GM12878 (cell line): ENCODE data around the gene ERICH4. TPM values are rescaled to one million over a fixed set of nuclear protein-coding genes. Genes with fewer than 3 reads are reported as not detected.

Experiments used
- ATAC-seq: fragments of 200-7000 bp; cut with Tn5 transposase; 3 replicates; pipeline ENCODE4 v1.9.1; 2020; ENCODE audit warnings: mild to moderate bottlenecking, moderate library complexity
- BruUV-seq: library from RNA; stranded (reverse); fragments of 400-500 nt; replicated peaks from 2 replicates; lab custom pipeline; 2021; lab: Mats Ljungman, UMichigan
- CTCF ChIA-PET: fragments of 300-600 bp; sonication (Branson Sonifier 250); formaldehyde crosslinking; extraction: SDS; loops from one replicate; lab custom pipeline; 2021; ENCODE audit warnings: inconsistent platforms; lab: Yijun Ruan, JAX
- POLR2A ChIA-PET: fragments of 350-600 bp; formaldehyde crosslinking; extraction: SDS; loops from one replicate; lab custom pipeline; 2021; ENCODE audit warnings: inconsistent platforms; lab: Charles Lee
- RAD21 ChIA-PET: fragments of 300-600 bp; sonication (Branson Sonifier 250); formaldehyde crosslinking; loops from one replicate; lab custom pipeline; 2023; ENCODE audit warnings: antibody characterized with exemption; ENCODE audit not compliant: unreplicated experiment; lab: Charles Lee
- SMC1A ChIA-PET: fragments of 300-600 bp; sonication (Branson Sonifier 250); formaldehyde crosslinking; loops from one replicate; lab custom pipeline; 2023; ENCODE audit not compliant: unreplicated experiment, uncharacterized antibody; lab: Charles Lee
- DNase-seq: peaks from one replicate; pipeline ENCODE4 v3.0.0-alpha.2; 2011; ENCODE audit warnings: low read depth, low spot score
- FAIRE-seq: peaks from 3 replicates; lab custom pipeline; 2011; peaks lifted over from hg19 to GRCh38; lab: Jason Lieb, UNC
- H2AFZ ChIP-seq: 2 replicates; pipeline ENCODE4 v1.6.0; 2011; ENCODE audit warnings: low read depth, low read length, control low read depth; ENCODE audit not compliant: control insufficient read depth
- H3K27ac ChIP-seq: 2 replicates; pipeline ENCODE4 v1.5.1; 2011; ENCODE audit warnings: control low read depth; ENCODE audit not compliant: control insufficient read depth, insufficient read depth
- H3K27me3 ChIP-seq, 2 experiments: replicated peaks in 1 of 2; 2 replicates each; pipeline versions ENCODE4 v1.6.0 to v1.6.1; 2011; ENCODE audit warnings: low read length in 1 of 2; ENCODE audit not compliant: control insufficient read depth in 2 of 2, insufficient read depth in 2 of 2
- H3K36me3 ChIP-seq, 2 experiments: 2 replicates each; pipeline ENCODE4 v1.5.1; 2011; ENCODE audit warnings: low read length in 1 of 2; ENCODE audit not compliant: control insufficient read depth in 2 of 2, insufficient read depth in 2 of 2
- H3K4me1 ChIP-seq: 2 replicates; pipeline ENCODE4 v1.6.1; 2011; ENCODE audit warnings: mild to moderate bottlenecking, low read length, moderate library complexity, mixed read lengths; ENCODE audit not compliant: control insufficient read depth, insufficient read depth
- H3K4me2 ChIP-seq: 2 replicates; pipeline ENCODE4 v1.6.0; 2011; ENCODE audit warnings: control low read depth; ENCODE audit not compliant: control insufficient read depth, insufficient read depth
- H3K4me3 ChIP-seq: fragments of 200-600 bp; sonication (generic); 2 replicates; pipeline ENCODE4 v1.5.1; 2016
- H3K79me2 ChIP-seq: 2 replicates; pipeline ENCODE4 v1.6.0; 2011; ENCODE audit warnings: low read length; ENCODE audit not compliant: control insufficient read depth, insufficient read depth
- H3K9ac ChIP-seq: 2 replicates; pipeline ENCODE4 v1.8.0; 2011; ENCODE audit warnings: low read length, control low read depth, mixed read lengths; ENCODE audit not compliant: control insufficient read depth, insufficient read depth
- H3K9me3 ChIP-seq: replicated peaks from 3 replicates; pipeline ENCODE4 v1.5.1; 2011; ENCODE audit warnings: mild to moderate bottlenecking, low read length; ENCODE audit not compliant: control insufficient read depth, insufficient read depth
- H4K20me1 ChIP-seq: 2 replicates; pipeline ENCODE4 v1.6.0; 2011; ENCODE audit not compliant: control insufficient read depth, insufficient read depth
- BMI1 ChIP-seq: fragments of 450-650 bp; IDR thresholded peaks from 2 replicates; pipeline ENCODE4 v1.6.1; 2016; ENCODE audit warnings: mild to moderate bottlenecking, moderate library complexity, borderline replicate concordance
- BRCA1 ChIP-seq: IDR thresholded peaks from 2 replicates; pipeline ENCODE4 v1.6.1; 2011; ENCODE audit warnings: low read depth, low read length, improper control_type of control experiment
- CEBPB ChIP-seq, 2 experiments: fragments of 150-350 bp in 1 of 2; IDR thresholded peaks; 2 replicates each; pipeline ENCODE4 v1.6.1; 2012 to 2014; ENCODE audit warnings: low read depth in 2 of 2, low read length in 2 of 2, borderline replicate concordance in 1 of 2, inconsistent platforms in 1 of 2
- GABPA ChIP-seq: IDR thresholded peaks from 2 replicates; pipeline ENCODE4 v1.6.1; 2014; ENCODE audit warnings: antibody characterized with exemption, low read depth, mild to moderate bottlenecking, inconsistent platforms
- GATAD2B ChIP-seq: fragments of 450-650 bp; conservative IDR thresholded peaks from 2 replicates; pipeline ENCODE4 v1.6.1; 2017; ENCODE audit warnings: low read depth, mild to moderate bottlenecking, moderate library complexity
- HDAC2 ChIP-seq: fragments of 200-600 bp; sonication (generic); IDR thresholded peaks from 2 replicates; pipeline ENCODE4 v1.6.1; 2017
- HDGF ChIP-seq: fragments of 450-650 bp; IDR thresholded peaks from 2 replicates; pipeline ENCODE4 v1.6.1; 2016; ENCODE audit warnings: antibody characterized with exemption
- PAX8 ChIP-seq: fragments of 450-650 bp; IDR thresholded peaks from 2 replicates; pipeline ENCODE4 v1.6.1; 2017; ENCODE audit warnings: mild to moderate bottlenecking, moderate library complexity
- RUNX3 ChIP-seq: IDR thresholded peaks from 2 replicates; pipeline ENCODE4 v1.6.1; 2012; ENCODE audit warnings: low read length, inconsistent platforms
- SPI1 ChIP-seq: IDR thresholded peaks from 2 replicates; pipeline ENCODE4 v1.6.1; 2011; ENCODE audit warnings: low read depth, mild to moderate bottlenecking, low read length, moderate library complexity, borderline replicate concordance; ENCODE audit not compliant: insufficient read depth
- TAF1 ChIP-seq: IDR thresholded peaks from 2 replicates; pipeline ENCODE4 v1.6.1; 2011; ENCODE audit warnings: mild to moderate bottlenecking, low read depth, low read length, borderline replicate concordance
- TCF12 ChIP-seq: IDR thresholded peaks from 2 replicates; pipeline ENCODE4 v1.6.1; 2011; ENCODE audit warnings: low read depth, mild to moderate bottlenecking, low read length
- ZNF622 ChIP-seq: fragments of 450-650 bp; IDR thresholded peaks from 2 replicates; pipeline ENCODE4 v1.6.1; 2017; ENCODE audit warnings: mild to moderate bottlenecking, inconsistent platforms
- ZZZ3 ChIP-seq: IDR thresholded peaks from 2 replicates; pipeline ENCODE4 v1.6.1; 2011; ENCODE audit warnings: low read depth; ENCODE audit not compliant: control insufficient read depth, insufficient read length
- WGBS: methylation state at CpG from one replicate; pipeline ENCODE4 v1.1.6; 2016; ENCODE audit warnings: low lambda C conversion rate; ENCODE audit not compliant: insufficient replicate concordance, insufficient coverage; ENCODE audit errors: missing lambda C conversion rate; 5-methylcytosine and 5-hydroxymethylcytosine counted together
- in situ Hi-C: fragments of 300-500 bp; cut with MboI; formaldehyde crosslinking; loops from 9 replicates; pipeline ENCODE4 v1.14.3; 2018; ENCODE audit warnings: mixed read lengths
- intact Hi-C: fragments of 100-400 bp; cut with micrococcal nuclease; formaldehyde crosslinking; loops from one replicate; pipeline ENCODE4 v1.14.2; 2022; ENCODE audit not compliant: unreplicated experiment
- polyA plus RNA-seq, 11 experiments: library from polyadenylated mRNA; depleted of rRNA in 4 of 11; unstranded in 6 of 11; stranded (reverse) in 5 of 11; fragments of >200 nt; fragmentation: Nextera tagmentation in 4 of 11; fragmentation: Illumina TruSeq in 1 of 11; extraction: Ambion mirVana in 4 of 11; extraction: Trizol in 1 of 11; gene quantifications; 1 replicate in 1 of 11; 2 replicates in 10 of 11; pipeline versions ENCODE4 v1.2.1 to v1.2.3, GENCODE V29; 2011 to 2016; ENCODE audit warnings: inconsistent platforms in 2 of 11, missing spikeins in 2 of 11, low read depth in 1 of 11
- total RNA-seq, 4 experiments: library from RNA; depleted of rRNA in 3 of 4; stranded (reverse); fragments of >200 nt in 3 of 4; fragmentation: Illumina TruSeq in 1 of 4; extraction: Trizol in 1 of 4; gene quantifications; 2 replicates each; pipeline versions ENCODE4 v1.2.1 to v1.2.3, GENCODE V29; 2013 to 2021
- TF ChIP-seq, protein P1 (sequence below): fragments of 450-650 bp; IDR thresholded peaks from 2 replicates; pipeline ENCODE4 v1.6.1; 2014; ENCODE audit warnings: mild to moderate bottlenecking
- TF ChIP-seq, protein P2 (sequence below): fragments of 450-650 bp; IDR thresholded peaks from 2 replicates; pipeline ENCODE4 v1.6.1; 2016; ENCODE audit warnings: mild to moderate bottlenecking
- TF ChIP-seq, protein P3 (sequence below): fragments of 450-650 bp; IDR thresholded peaks from 2 replicates; pipeline ENCODE4 v1.6.1; 2017; ENCODE audit warnings: mild to moderate bottlenecking, moderate library complexity
- TF ChIP-seq, protein P4 (sequence below): IDR thresholded peaks from 2 replicates; pipeline ENCODE4 v1.6.1; 2011; ENCODE audit warnings: low read depth, mild to moderate bottlenecking, low read length, moderate library complexity, borderline replicate concordance; ENCODE audit errors: extremely low read depth

Gene ERICH4
- total and polyA plus RNA-seq, 10 of the 15 experiments (the other 5 are each of a cell fraction or from before 2014, with no cell fraction given) = not detected

DNA sequence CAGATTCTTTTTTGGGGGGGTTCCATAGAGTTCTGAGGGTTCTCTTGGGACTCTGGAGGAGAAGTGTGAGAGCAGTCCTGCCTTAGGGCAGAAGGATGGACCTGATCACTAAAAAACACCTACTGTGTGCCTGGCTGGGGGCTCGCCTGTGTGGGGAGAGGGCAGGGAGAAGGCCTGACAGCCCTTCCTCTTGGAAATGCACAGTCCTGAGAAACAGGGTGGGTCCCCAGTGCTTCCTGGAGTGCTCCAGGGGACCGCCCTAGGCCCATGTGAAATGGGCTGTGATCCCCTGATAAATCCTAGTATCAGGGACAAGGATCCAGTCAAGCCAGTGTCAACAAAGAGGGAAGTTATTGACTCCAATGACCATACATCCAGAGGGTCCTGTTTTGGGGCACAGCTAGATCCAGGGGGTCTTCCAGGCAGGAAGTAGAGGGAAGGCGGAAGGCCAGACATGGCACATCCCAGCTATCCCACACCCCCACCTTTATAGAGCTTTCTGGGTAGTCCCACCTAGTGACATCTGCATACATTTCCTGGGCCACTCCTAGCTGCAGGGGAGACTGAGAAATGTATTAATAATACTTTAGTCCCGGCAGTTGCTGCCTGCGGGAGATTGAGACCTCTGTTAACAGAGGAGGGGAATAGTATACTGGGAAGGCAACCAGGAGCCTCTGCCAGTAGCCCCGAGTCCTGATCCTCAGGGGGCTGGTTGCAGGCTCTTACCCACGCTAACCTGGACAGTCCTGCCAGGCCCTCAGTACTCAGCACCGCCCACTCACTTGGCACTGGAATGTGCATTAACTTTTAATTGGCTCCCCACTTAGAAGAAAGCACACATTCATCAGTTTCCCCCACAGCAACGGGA is 31.6 kb upstream of the ERICH4 start:
- RAD21 ChIA-PET = no interaction called here
- TF ChIP-seq, protein P1, sequence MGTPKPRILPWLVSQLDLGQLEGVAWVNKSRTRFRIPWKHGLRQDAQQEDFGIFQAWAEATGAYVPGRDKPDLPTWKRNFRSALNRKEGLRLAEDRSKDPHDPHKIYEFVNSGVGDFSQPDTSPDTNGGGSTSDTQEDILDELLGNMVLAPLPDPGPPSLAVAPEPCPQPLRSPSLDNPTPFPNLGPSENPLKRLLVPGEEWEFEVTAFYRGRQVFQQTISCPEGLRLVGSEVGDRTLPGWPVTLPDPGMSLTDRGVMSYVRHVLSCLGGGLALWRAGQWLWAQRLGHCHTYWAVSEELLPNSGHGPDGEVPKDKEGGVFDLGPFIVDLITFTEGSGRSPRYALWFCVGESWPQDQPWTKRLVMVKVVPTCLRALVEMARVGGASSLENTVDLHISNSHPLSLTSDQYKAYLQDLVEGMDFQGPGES = no peak
- no peak for TF ChIP-seq ZZZ3
- TF ChIP-seq HDGF = no peak
- no peak for TF ChIP-seq GATAD2B
- TF ChIP-seq TAF1 = no peak
- no peak for TF ChIP-seq BMI1
- no peak for TF ChIP-seq PAX8
- TF ChIP-seq, protein P2, sequence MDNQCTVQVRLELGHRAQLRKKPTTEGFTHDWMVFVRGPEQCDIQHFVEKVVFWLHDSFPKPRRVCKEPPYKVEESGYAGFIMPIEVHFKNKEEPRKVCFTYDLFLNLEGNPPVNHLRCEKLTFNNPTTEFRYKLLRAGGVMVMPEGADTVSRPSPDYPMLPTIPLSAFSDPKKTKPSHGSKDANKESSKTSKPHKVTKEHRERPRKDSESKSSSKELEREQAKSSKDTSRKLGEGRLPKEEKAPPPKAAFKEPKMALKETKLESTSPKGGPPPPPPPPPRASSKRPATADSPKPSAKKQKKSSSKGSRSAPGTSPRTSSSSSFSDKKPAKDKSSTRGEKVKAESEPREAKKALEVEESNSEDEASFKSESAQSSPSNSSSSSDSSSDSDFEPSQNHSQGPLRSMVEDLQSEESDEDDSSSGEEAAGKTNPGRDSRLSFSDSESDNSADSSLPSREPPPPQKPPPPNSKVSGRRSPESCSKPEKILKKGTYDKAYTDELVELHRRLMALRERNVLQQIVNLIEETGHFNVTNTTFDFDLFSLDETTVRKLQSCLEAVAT = no peak
- TF ChIP-seq TCF12 = no peak
- TF ChIP-seq, protein P3, sequence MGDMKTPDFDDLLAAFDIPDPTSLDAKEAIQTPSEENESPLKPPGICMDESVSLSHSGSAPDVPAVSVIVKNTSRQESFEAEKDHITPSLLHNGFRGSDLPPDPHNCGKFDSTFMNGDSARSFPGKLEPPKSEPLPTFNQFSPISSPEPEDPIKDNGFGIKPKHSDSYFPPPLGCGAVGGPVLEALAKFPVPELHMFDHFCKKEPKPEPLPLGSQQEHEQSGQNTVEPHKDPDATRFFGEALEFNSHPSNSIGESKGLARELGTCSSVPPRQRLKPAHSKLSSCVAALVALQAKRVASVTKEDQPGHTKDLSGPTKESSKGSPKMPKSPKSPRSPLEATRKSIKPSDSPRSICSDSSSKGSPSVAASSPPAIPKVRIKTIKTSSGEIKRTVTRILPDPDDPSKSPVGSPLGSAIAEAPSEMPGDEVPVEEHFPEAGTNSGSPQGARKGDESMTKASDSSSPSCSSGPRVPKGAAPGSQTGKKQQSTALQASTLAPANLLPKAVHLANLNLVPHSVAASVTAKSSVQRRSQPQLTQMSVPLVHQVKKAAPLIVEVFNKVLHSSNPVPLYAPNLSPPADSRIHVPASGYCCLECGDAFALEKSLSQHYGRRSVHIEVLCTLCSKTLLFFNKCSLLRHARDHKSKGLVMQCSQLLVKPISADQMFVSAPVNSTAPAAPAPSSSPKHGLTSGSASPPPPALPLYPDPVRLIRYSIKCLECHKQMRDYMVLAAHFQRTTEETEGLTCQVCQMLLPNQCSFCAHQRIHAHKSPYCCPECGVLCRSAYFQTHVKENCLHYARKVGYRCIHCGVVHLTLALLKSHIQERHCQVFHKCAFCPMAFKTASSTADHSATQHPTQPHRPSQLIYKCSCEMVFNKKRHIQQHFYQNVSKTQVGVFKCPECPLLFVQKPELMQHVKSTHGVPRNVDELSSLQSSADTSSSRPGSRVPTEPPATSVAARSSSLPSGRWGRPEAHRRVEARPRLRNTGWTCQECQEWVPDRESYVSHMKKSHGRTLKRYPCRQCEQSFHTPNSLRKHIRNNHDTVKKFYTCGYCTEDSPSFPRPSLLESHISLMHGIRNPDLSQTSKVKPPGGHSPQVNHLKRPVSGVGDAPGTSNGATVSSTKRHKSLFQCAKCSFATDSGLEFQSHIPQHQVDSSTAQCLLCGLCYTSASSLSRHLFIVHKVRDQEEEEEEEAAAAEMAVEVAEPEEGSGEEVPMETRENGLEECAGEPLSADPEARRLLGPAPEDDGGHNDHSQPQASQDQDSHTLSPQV = no peak
- TF ChIP-seq, protein P4, sequence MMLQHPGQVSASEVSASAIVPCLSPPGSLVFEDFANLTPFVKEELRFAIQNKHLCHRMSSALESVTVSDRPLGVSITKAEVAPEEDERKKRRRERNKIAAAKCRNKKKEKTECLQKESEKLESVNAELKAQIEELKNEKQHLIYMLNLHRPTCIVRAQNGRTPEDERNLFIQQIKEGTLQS = no peak
- no peak for TF ChIP-seq BRCA1
- TF ChIP-seq ZNF622 = no peak
- no peak for TF ChIP-seq HDAC2
- no peak for TF ChIP-seq CEBPB (IDR thresholded peaks at IDR 0.05; ENCODE audit: borderline replicate concordance in 1 of 2, low read depth in 2 of 2, low read length in 2 of 2)
- no peak for TF ChIP-seq RUNX3
- no peak for TF ChIP-seq GABPA
- no peak for TF ChIP-seq SPI1

More for the DNA sequence above, 31.6 kb upstream of the ERICH4 start:
- DNase-seq = no peak
- Histone ChIP-seq H3K9me3 (no peaks in the 10 kb centered on the region), H3K79me2 (peaks cover 5% of the 10 kb centered on the region), H4K20me1 (no peaks in the 10 kb centered on the region), H3K36me3 (peaks cover 0 to 3% of the 10 kb centered on the region in 2 experiments; a peak in 3 of 4 replicates), H3K4me1 (peaks cover 18% of the 10 kb centered on the region), H3K4me2 (no peak overlapping the region), H3K4me3 (no peak overlapping the region), H3K27ac (no peak overlapping the region), H3K27me3 (no peaks in the 10 kb centered on the region), H3K9ac (no peak overlapping the region), H2AFZ (no peak overlapping the region)
- SMC1A ChIA-PET = no interaction called here
- POLR2A ChIA-PET = no interaction called here
- CTCF ChIA-PET = interaction anchor here (1.6 kb wide), 1 partner anchor 21 kb away, joined by 5 read pairs; no protein-coding TSS in a partner anchor
- BruUV-seq = no TSS peak
- WGBS = 67% methylated on average over 9 of the region's 9 CpGs
- in situ Hi-C loops = no loop called here
- intact Hi-C loops = no loop called here
- no peak for FAIRE-seq
- ATAC-seq = no peak
